ENCODE data around the gene TRIM42.

GRCh38 chr3:140717921-140718320, 40.1 kb downstream of the TRIM42 start:
- no peak for TF ChIP-seq CREB5 (CRISPR knock-in tag; IDR thresholded peaks at IDR 0.05; ENCODE audit: low read depth)
- no peak for TF ChIP-seq TCF4 (CRISPR knock-in tag; IDR thresholded peaks at IDR 0.05; ENCODE audit: borderline replicate concordance)
- no peak for TF ChIP-seq ZFP30 (CRISPR knock-in tag; IDR thresholded peaks at IDR 0.05)
- TF ChIP-seq TSHZ2 (CRISPR knock-in tag; IDR thresholded peaks at IDR 0.05) = no peak
- no peak for TF ChIP-seq ZNF70 (CRISPR knock-in tag; IDR thresholded peaks at IDR 0.05)
- no peak for TF ChIP-seq ZC3H10 (CRISPR knock-in tag; IDR thresholded peaks at IDR 0.05)
- no peak for TF ChIP-seq ZFP3 (CRISPR knock-in tag; IDR thresholded peaks at IDR 0.05)
- no peak for TF ChIP-seq RARB (CRISPR knock-in tag; IDR thresholded peaks at IDR 0.05)

All from SK-N-SH treated with all-trans-retinoic acid at 6 μM for 48 hours (cell line).